SK-N-SH treated with all-trans-retinoic acid at 6 μM for 48 hours (cell line): ENCODE results near the gene WDR20.

ENCODE experiments used
- ATAC-seq: fragments of 200-7000 bp; cut with Tn5 transposase; 3 replicates; pipeline ENCODE4 v1.9.1; 2020; ENCODE audit warnings: mild to moderate bottlenecking, moderate library complexity
- ESRRG ChIP-seq: fragments of 250-450 bp; sonication (Bioruptor Pico); IDR thresholded peaks from 2 replicates; pipeline ENCODE4 v1.6.1; 2021; ENCODE audit warnings: mild to moderate bottlenecking
- GLIS3 ChIP-seq: fragments of 250-450 bp; sonication (Bioruptor Pico); IDR thresholded peaks from 2 replicates; pipeline ENCODE4 v1.5.0; 2020; ENCODE audit warnings: mild to moderate bottlenecking, moderate library complexity
- ISL1 ChIP-seq: fragments of 250-450 bp; sonication (Bioruptor Pico); IDR thresholded peaks from 2 replicates; pipeline ENCODE4 v2.1.2; 2022; ENCODE audit warnings: mild to moderate bottlenecking, moderate library complexity
- OSR1 ChIP-seq: fragments of 250-450 bp; sonication (Bioruptor Pico); IDR thresholded peaks from 2 replicates; pipeline ENCODE4 v1.8.0; 2022; ENCODE audit warnings: moderate library complexity, mild to moderate bottlenecking, inconsistent platforms
- RARB ChIP-seq: fragments of 250-450 bp; sonication (Bioruptor Pico); IDR thresholded peaks from 2 replicates; pipeline ENCODE4 v1.8.0; 2021; ENCODE audit warnings: mild to moderate bottlenecking, moderate library complexity
- TCF4 ChIP-seq: fragments of 250-450 bp; sonication (Bioruptor Pico); IDR thresholded peaks from 2 replicates; pipeline ENCODE4 v1.8.0; 2021; ENCODE audit warnings: mild to moderate bottlenecking, moderate library complexity, borderline replicate concordance
- TOX ChIP-seq: fragments of 250-450 bp; sonication (Bioruptor Pico); IDR thresholded peaks from 2 replicates; pipeline ENCODE4 v1.8.0; 2021; ENCODE audit warnings: mild to moderate bottlenecking, moderate library complexity, borderline replicate concordance
- ZFP30 ChIP-seq: fragments of 450-650 bp; formaldehyde crosslinking; IDR thresholded peaks from 2 replicates; pipeline ENCODE4 v1.5.0; 2022; ENCODE audit warnings: mild to moderate bottlenecking, moderate library complexity
- ZNF565 ChIP-seq: fragments of 450-650 bp; formaldehyde crosslinking; conservative IDR thresholded peaks from 2 replicates; pipeline ENCODE4 v1.5.0; 2020; ENCODE audit warnings: low read depth, mild to moderate bottlenecking, moderate library complexity
- ZNF70 ChIP-seq: fragments of 450-650 bp; formaldehyde crosslinking; IDR thresholded peaks from 2 replicates; pipeline ENCODE4 v1.5.0; 2020; ENCODE audit warnings: mild to moderate bottlenecking, moderate library complexity
- ZNF8 ChIP-seq: fragments of 450-650 bp; formaldehyde crosslinking; IDR thresholded peaks from 2 replicates; pipeline ENCODE4 v1.5.0; 2020; ENCODE audit warnings: mild to moderate bottlenecking, moderate library complexity
- TF ChIP-seq, protein P1 (sequence below): fragments of 250-450 bp; sonication (Bioruptor Pico); IDR thresholded peaks from 2 replicates; pipeline ENCODE4 v1.5.1; 2020; ENCODE audit warnings: low read depth, mild to moderate bottlenecking, moderate library complexity
- TF ChIP-seq, protein P2 (sequence below): fragments of 250-450 bp; sonication (Bioruptor Pico); IDR thresholded peaks from 2 replicates; pipeline ENCODE4 v1.5.1; 2021; ENCODE audit warnings: mild to moderate bottlenecking, moderate library complexity
- TF ChIP-seq, protein P3 (sequence below): fragments of 250-450 bp; sonication (Bioruptor Pico); IDR thresholded peaks from 2 replicates; pipeline ENCODE4 v1.8.0; 2020; ENCODE audit warnings: mild to moderate bottlenecking, moderate library complexity, borderline replicate concordance
- TF ChIP-seq, protein P4 (sequence below): fragments of 250-450 bp; sonication (Bioruptor Pico); IDR thresholded peaks from 2 replicates; pipeline ENCODE4 v1.8.0; 2021; ENCODE audit warnings: low read depth, mild to moderate bottlenecking, moderate library complexity, borderline replicate concordance

WDR20 gene

DNA sequence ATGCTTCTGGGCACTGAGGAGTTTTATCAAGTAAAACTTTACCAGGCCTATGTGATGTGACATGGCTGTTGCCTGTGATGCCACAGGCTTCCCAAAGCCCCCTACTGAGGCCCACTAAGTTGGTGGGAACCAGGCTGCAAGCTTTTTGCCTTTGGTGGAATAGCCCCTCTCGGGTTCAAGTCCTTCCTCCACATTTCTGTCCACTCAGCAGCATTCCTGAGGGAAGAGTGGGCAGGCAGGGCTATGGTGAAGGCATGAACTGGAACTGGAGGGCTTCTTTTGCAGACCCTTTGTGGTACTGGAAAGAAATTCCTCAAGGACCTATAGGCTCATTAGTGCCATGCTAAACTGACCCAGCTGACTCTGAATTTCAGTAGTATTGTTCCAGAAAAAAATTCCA is 48.5 kb downstream of the WDR20 start (continued):
- TF ChIP-seq, protein P1, sequence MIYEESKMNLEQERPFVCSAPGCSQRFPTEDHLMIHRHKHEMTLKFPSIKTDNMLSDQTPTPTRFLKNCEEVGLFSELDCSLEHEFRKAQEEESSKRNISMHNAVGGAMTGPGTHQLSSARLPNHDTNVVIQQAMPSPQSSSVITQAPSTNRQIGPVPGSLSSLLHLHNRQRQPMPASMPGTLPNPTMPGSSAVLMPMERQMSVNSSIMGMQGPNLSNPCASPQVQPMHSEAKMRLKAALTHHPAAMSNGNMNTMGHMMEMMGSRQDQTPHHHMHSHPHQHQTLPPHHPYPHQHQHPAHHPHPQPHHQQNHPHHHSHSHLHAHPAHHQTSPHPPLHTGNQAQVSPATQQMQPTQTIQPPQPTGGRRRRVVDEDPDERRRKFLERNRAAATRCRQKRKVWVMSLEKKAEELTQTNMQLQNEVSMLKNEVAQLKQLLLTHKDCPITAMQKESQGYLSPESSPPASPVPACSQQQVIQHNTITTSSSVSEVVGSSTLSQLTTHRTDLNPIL (CRISPR knock-in tag) = no peak
- TF ChIP-seq ISL1 (CRISPR knock-in tag) = no peak

DNA sequence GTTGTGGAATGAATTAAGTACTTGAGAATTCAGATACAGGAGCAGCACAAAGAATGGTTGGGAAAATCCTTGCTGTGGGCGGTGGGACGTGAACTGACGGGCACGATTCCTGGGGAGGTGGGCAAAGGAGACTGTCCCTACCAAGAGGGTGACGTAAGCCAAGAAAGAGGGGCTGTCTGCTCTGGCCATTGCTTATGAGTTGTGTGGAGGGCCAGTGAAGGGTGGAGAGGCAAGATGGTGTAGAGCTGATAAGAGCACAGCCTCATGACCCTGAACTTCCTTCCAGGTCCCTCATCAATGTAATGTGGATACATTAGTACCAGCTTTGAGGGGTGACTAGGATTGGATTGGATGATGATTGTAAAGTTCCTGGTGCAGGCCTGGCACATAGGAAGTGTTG is 50.2 kb downstream of the WDR20 start:
- TF ChIP-seq, protein P1 (CRISPR knock-in tag) = no peak
- TF ChIP-seq, protein P2, sequence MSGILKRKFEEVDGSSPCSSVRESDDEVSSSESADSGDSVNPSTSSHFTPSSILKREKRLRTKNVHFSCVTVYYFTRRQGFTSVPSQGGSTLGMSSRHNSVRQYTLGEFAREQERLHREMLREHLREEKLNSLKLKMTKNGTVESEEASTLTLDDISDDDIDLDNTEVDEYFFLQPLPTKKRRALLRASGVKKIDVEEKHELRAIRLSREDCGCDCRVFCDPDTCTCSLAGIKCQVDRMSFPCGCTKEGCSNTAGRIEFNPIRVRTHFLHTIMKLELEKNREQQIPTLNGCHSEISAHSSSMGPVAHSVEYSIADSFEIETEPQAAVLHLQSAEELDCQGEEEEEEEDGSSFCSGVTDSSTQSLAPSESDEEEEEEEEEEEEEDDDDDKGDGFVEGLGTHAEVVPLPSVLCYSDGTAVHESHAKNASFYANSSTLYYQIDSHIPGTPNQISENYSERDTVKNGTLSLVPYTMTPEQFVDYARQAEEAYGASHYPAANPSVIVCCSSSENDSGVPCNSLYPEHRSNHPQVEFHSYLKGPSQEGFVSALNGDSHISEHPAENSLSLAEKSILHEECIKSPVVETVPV = no peak
- TF ChIP-seq ZFP30 (no peak), RARB (CRISPR knock-in tag) (no peak), ZNF8 (no peak), ESRRG (CRISPR knock-in tag) (no peak)
- TF ChIP-seq, protein P3, sequence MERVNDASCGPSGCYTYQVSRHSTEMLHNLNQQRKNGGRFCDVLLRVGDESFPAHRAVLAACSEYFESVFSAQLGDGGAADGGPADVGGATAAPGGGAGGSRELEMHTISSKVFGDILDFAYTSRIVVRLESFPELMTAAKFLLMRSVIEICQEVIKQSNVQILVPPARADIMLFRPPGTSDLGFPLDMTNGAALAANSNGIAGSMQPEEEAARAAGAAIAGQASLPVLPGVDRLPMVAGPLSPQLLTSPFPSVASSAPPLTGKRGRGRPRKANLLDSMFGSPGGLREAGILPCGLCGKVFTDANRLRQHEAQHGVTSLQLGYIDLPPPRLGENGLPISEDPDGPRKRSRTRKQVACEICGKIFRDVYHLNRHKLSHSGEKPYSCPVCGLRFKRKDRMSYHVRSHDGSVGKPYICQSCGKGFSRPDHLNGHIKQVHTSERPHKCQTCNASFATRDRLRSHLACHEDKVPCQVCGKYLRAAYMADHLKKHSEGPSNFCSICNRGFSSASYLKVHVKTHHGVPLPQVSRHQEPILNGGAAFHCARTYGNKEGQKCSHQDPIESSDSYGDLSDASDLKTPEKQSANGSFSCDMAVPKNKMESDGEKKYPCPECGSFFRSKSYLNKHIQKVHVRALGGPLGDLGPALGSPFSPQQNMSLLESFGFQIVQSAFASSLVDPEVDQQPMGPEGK (CRISPR knock-in tag) = no peak
- ATAC-seq = no peak

DNA sequence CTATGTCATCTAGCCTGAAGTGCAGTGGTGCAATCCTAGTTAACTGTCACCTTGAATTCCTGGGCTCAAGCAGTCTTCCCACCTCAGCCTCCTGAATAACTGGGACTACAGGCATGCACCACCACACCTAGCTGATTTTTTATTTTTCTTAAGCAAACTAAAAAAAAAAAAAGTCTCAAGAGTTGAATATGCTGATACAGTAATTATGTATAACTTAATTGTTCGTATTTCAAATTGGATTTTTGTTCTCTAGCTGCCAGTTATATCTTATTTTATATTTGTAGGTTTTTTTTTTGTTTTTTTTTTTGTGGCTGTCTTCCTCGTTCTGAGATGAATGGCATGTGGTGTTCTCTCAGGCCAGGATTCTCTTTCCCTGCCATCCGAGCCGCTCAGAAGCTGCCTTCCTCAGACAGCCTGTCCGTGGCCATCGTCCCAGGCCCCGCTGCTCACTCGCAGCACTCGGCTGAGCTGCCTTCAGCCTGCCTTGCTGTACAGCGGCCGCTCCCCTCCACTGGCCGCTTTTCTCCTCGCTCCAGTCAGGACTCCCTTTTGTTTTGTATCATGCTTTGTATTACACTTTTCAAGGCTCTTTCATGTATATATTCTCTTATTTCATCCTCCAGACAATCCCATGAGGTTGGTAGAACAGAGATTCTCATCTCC is 53.3 kb downstream of the WDR20 start:
- no peak for ATAC-seq
- TF ChIP-seq, protein P1 (CRISPR knock-in tag) = no peak
- TF ChIP-seq, protein P4, sequence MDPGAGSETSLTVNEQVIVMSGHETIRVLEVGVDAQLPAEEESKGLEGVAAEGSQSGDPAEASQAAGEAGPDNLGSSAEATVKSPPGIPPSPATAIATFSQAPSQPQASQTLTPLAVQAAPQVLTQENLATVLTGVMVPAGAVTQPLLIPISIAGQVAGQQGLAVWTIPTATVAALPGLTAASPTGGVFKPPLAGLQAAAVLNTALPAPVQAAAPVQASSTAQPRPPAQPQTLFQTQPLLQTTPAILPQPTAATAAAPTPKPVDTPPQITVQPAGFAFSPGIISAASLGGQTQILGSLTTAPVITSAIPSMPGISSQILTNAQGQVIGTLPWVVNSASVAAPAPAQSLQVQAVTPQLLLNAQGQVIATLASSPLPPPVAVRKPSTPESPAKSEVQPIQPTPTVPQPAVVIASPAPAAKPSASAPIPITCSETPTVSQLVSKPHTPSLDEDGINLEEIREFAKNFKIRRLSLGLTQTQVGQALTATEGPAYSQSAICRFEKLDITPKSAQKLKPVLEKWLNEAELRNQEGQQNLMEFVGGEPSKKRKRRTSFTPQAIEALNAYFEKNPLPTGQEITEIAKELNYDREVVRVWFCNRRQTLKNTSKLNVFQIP (CRISPR knock-in tag) = no peak
- TF ChIP-seq, protein P2 = no peak
- TF ChIP-seq ZNF565 (CRISPR knock-in tag) (no peak), RARB (CRISPR knock-in tag) (no peak)

DNA sequence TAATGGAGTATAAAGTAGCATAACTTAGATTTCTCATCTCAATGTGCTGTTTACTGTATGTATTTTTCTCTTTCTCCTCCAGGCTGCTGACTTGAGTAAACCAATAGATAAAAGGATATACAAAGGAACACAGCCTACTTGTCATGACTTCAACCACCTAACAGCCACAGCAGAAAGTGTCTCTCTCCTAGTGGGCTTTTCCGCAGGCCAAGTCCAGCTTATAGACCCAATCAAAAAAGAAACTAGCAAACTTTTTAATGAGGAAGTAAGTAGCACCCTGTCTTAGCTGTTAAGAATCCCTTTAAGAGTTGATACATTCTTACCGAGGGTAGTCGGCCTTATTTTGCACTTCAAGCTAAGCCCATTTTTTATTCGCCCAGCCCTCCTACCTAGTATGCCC is 55.2 kb downstream of the WDR20 start:
- TF ChIP-seq TOX (CRISPR knock-in tag) = no peak
- TF ChIP-seq OSR1 (CRISPR knock-in tag) = no peak
- no peak for TF ChIP-seq TCF4 (CRISPR knock-in tag)
- TF ChIP-seq, protein P4 (CRISPR knock-in tag) = no peak
- no peak for TF ChIP-seq ZNF70
- no peak for TF ChIP-seq ZFP30
- TF ChIP-seq, protein P3 (CRISPR knock-in tag) = no peak
- TF ChIP-seq RARB (CRISPR knock-in tag) = no peak
- TF ChIP-seq GLIS3 (CRISPR knock-in tag) = no peak
- ATAC-seq = no peak
